Transverse colon (tissue), 3 donors: ENCODE measurements around the gene VTI1A.
A peak's percentile ranks its signal among the peaks of the same experiment; 100 is the strongest.

ENCODE experiments used
- EP300 ChIP-seq: sonication (generic); formaldehyde crosslinking; IDR thresholded peaks from one replicate; pipeline ENCODE4 v1.6.1; 2017; ENCODE audit warnings: antibody characterized with exemption, low read depth
- TF ChIP-seq, protein P1 (sequence below), 5 experiments: fragments of 200-600 bp in 3 of 5; fragments of 450-650 bp in 2 of 5; sonication (generic) in 3 of 5; IDR thresholded peaks; 1 replicate in 2 of 5; 2 replicates in 3 of 5; pipeline ENCODE4 v1.5.1; 2016 to 2017; ENCODE audit warnings: antibody characterized with exemption in 5 of 5, inconsistent platforms in 3 of 5, mild to moderate bottlenecking in 2 of 5, moderate library complexity in 1 of 5

DNA sequence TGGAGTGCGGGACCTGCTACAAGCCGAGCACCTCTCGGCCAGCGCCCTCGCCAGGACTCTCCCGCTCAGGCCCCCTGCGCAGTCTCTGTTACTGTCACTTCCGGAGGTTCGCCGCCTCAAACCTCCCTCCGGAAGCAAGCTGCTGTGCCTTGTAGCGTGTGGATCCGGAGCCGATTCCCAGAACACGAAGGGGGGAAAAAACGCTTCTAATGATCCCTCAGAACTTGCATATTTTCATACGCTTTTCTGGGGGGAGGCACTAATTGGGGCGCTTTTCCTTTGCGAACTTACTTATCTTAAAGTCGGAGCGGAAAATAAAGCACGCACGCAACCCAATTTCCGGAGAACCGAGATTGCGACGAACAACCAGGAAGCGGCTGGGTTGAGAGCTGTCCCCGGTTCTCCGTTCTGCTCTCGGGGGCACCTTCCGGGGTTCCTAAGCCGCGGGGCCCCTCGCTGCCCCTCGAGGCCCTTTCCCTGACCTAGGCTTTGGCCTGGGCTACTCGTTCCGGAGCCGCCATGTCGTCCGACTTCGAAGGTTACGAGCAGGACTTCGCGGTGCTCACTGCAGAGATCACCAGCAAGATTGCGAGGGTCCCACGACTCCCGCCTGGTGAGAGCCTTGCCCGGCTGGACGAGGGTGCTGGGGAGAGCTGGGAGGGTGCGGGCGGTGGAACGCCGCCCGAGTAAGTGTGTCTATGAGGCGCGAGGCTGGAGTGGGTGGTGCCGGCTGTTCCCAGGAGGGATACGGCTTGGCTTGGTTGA, at the start of gene VTI1A, which contains the start of gene ZDHHC6:
- TF ChIP-seq EP300, result no peak
- TF ChIP-seq, protein P1, sequence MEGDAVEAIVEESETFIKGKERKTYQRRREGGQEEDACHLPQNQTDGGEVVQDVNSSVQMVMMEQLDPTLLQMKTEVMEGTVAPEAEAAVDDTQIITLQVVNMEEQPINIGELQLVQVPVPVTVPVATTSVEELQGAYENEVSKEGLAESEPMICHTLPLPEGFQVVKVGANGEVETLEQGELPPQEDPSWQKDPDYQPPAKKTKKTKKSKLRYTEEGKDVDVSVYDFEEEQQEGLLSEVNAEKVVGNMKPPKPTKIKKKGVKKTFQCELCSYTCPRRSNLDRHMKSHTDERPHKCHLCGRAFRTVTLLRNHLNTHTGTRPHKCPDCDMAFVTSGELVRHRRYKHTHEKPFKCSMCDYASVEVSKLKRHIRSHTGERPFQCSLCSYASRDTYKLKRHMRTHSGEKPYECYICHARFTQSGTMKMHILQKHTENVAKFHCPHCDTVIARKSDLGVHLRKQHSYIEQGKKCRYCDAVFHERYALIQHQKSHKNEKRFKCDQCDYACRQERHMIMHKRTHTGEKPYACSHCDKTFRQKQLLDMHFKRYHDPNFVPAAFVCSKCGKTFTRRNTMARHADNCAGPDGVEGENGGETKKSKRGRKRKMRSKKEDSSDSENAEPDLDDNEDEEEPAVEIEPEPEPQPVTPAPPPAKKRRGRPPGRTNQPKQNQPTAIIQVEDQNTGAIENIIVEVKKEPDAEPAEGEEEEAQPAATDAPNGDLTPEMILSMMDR (IDR thresholded peaks at IDR 0.05), result peak in 2 of 5 experiments; percentile 11 to 27
